Stimulated activated naive CD4-positive, alpha-beta T cell (primary cell): Measurements from ENCODE around the gene ZCCHC17.

ENCODE experiments used
- DNase-seq, 6 experiments: peaks; one replicate each; lab custom pipeline; 2025; lab: John Stamatoyannopoulos, UW

The ZCCHC17 gene

GRCh38 chr1:31306278-31306677, 9.4 kb downstream of the ZCCHC17 start:
- DNase-seq: no peak

- no peak for DNase-seq
These were observed 11.2 kb downstream of the ZCCHC17 start for GRCh38 chr1:31308036-31308435.

- DNase-seq: no peak
These were observed 13.4 kb downstream of the ZCCHC17 start for GRCh38 chr1:31310198-31310597.

GRCh38 chr1:31315902-31316301, 19.1 kb downstream of the ZCCHC17 start:
- no peak for DNase-seq

- no peak for DNase-seq
These were observed 21.3 kb downstream of the ZCCHC17 start for GRCh38 chr1:31318146-31318545.

GRCh38 chr1:31324093-31324492, 27.3 kb downstream of the ZCCHC17 start:
- DNase-seq: no peak

GRCh38 chr1:31324992-31325391, 28.2 kb downstream of the ZCCHC17 start:
- DNase-seq: no peak

- no peak for DNase-seq
These were observed 29.6 kb downstream of the ZCCHC17 start for GRCh38 chr1:31326461-31326860.

GRCh38 chr1:31327381-31327780, 30.5 kb downstream of the ZCCHC17 start:
- no peak for DNase-seq

GRCh38 chr1:31335007-31335406, 38.2 kb downstream of the ZCCHC17 start:
- no peak for DNase-seq

- DNase-seq: no peak
These were observed 40.0 kb downstream of the ZCCHC17 start for GRCh38 chr1:31336687-31337467.

GRCh38 chr1:31344503-31344902, 47.7 kb downstream of the ZCCHC17 start:
- DNase-seq: no peak

GRCh38 chr1:31345635-31346034, 48.8 kb downstream of the ZCCHC17 start:
- DNase-seq: no peak

GRCh38 chr1:31346785-31347184, 50.0 kb downstream of the ZCCHC17 start:
- DNase-seq: no peak

- no peak for DNase-seq
These were observed 51.6 kb downstream of the ZCCHC17 start for GRCh38 chr1:31348449-31348848.

- DNase-seq: no peak
These were observed 57.5 kb downstream of the ZCCHC17 start for GRCh38 chr1:31354283-31354682.

- DNase-seq: no peak
These were observed 59.6 kb downstream of the ZCCHC17 start for GRCh38 chr1:31356427-31356826.

- DNase-seq: no peak
These were observed 64.8 kb downstream of the ZCCHC17 start for GRCh38 chr1:31361607-31362006.

GRCh38 chr1:31362032-31362431, 65.2 kb downstream of the ZCCHC17 start:
- no peak for DNase-seq

GRCh38 chr1:31364561-31365250, 67.9 kb downstream of the ZCCHC17 start:
- no peak for DNase-seq

- DNase-seq: no peak
These were observed 70.0 kb downstream of the ZCCHC17 start for GRCh38 chr1:31366796-31367195.

GRCh38 chr1:31368611-31369107, 71.8 kb downstream of the ZCCHC17 start:
- DNase-seq: no peak

GRCh38 chr1:31370021-31370420, 73.2 kb downstream of the ZCCHC17 start:
- DNase-seq: no peak
